ENCODE results near the gene FHIT. TPM values are rescaled to one million over a fixed set of nuclear protein-coding genes. Genes with fewer than 3 reads are reported as not detected.

FHIT gene
- total and polyA plus RNA-seq, 7 donors, result 0.98 to 10.4 (median 4.0) TPM

GRCh38 chr3:60269377-60269776 is 981.9 kb downstream of the FHIT start:
- TF ChIP-seq, protein P1, sequence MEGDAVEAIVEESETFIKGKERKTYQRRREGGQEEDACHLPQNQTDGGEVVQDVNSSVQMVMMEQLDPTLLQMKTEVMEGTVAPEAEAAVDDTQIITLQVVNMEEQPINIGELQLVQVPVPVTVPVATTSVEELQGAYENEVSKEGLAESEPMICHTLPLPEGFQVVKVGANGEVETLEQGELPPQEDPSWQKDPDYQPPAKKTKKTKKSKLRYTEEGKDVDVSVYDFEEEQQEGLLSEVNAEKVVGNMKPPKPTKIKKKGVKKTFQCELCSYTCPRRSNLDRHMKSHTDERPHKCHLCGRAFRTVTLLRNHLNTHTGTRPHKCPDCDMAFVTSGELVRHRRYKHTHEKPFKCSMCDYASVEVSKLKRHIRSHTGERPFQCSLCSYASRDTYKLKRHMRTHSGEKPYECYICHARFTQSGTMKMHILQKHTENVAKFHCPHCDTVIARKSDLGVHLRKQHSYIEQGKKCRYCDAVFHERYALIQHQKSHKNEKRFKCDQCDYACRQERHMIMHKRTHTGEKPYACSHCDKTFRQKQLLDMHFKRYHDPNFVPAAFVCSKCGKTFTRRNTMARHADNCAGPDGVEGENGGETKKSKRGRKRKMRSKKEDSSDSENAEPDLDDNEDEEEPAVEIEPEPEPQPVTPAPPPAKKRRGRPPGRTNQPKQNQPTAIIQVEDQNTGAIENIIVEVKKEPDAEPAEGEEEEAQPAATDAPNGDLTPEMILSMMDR (IDR thresholded peaks at IDR 0.05), result no peak
- DNase-seq (no peak), ATAC-seq (no peak)
- intact Hi-C loops (cut with DNase I), result no loop called here
- 93 to 94% (median 94%) methylated on average over 1 of the region's 1 CpG for WGBS, 3 donors
- no peak overlapping the region for H3K4me3 ChIP-seq
- no peaks in the 10 kb centered on the region for H3K27me3 ChIP-seq (ENCODE audit: insufficient read depth in 3 of 3, low read length in 2 of 3)
- H3K27ac ChIP-seq, result no peak overlapping the region
- H3K4me1 ChIP-seq, result no peaks in the 10 kb centered on the region
- H3K9me3 ChIP-seq, result no peaks in the 10 kb centered on the region
- H3K36me3 ChIP-seq (ENCODE audit: insufficient read depth in 1 of 2, low read depth in 1 of 2), result no peaks in the 10 kb centered on the region

GRCh38 chr3:60268123-60268522 is 983.1 kb downstream of the FHIT start:
- H3K27ac ChIP-seq, result no peak overlapping the region
- intact Hi-C loops (cut with DNase I), result no loop called here
- H3K4me1 ChIP-seq, result no peaks in the 10 kb centered on the region
- H3K36me3 ChIP-seq (ENCODE audit: insufficient read depth in 1 of 2, low read depth in 1 of 2), result no peaks in the 10 kb centered on the region
- TF ChIP-seq, protein P1 (IDR thresholded peaks at IDR 0.05), result no peak
- no peaks in the 10 kb centered on the region for H3K9me3 ChIP-seq
- WGBS, 3 donors, result 37 to 39% (median 38%) methylated on average over 2 of the region's 2 CpGs
- ATAC-seq, result no peak
- H3K27me3 ChIP-seq (ENCODE audit: insufficient read depth in 3 of 3, low read length in 2 of 3), result no peaks in the 10 kb centered on the region
- no peak overlapping the region for H3K4me3 ChIP-seq
- DNase-seq, result no peak

- H3K4me3 ChIP-seq, result no peak overlapping the region
- H3K27me3 ChIP-seq (ENCODE audit: insufficient read depth in 3 of 3, low read length in 2 of 3), result no peaks in the 10 kb centered on the region
- no peaks in the 10 kb centered on the region for H3K36me3 ChIP-seq (ENCODE audit: insufficient read depth in 1 of 2, low read depth in 1 of 2)
- ATAC-seq (no peak), DNase-seq (no peak)
- intact Hi-C loops (cut with DNase I), result no loop called here
- WGBS, 3 donors, result 92 to 97% (median 97%) methylated on average over 2 of the region's 2 CpGs
- TF ChIP-seq, protein P1 (IDR thresholded peaks at IDR 0.05), result no peak
- H3K4me1 ChIP-seq, result no peaks in the 10 kb centered on the region
- no peak overlapping the region for H3K27ac ChIP-seq
- H3K9me3 ChIP-seq, result no peaks in the 10 kb centered on the region
These were observed 984.8 kb downstream of the FHIT start for GRCh38 chr3:60266444-60266843.

GRCh38 chr3:60263191-60263590 is 988.1 kb downstream of the FHIT start:
- intact Hi-C loops (cut with DNase I), result no loop called here
- Histone ChIP-seq H3K27me3 (ENCODE audit: insufficient read depth in 3 of 3, low read length in 2 of 3) (no peaks in the 10 kb centered on the region), H3K4me1 (no peaks in the 10 kb centered on the region), H3K9me3 (no peaks in the 10 kb centered on the region), H3K36me3 (ENCODE audit: insufficient read depth in 1 of 2, low read depth in 1 of 2) (no peaks in the 10 kb centered on the region), H3K27ac (no peak overlapping the region), H3K4me3 (no peak overlapping the region)
- DNase-seq (no peak), ATAC-seq (no peak)
- TF ChIP-seq, protein P1 (IDR thresholded peaks at IDR 0.05), result no peak

DNA sequence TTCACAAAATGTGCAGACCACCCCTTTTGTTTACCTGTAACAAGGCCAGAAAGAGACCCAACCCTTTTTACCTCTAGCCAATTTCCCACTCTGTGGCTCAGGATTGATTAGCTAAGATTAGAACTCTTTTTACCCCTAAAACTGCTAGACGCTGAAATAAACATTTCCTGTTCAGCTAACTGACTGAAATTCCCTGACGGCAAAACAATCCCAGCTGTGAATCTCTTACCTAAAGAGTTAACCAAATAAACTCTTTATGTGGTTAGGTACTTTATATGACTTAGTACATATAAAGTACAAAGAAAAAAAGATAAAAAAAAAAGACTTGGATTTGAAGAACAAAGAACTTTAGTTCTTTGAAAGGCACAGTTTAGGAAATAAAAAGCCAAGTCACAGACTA is 988.7 kb downstream of the FHIT start:
- H3K27me3 ChIP-seq (ENCODE audit: insufficient read depth in 3 of 3, low read length in 2 of 3), result no peaks in the 10 kb centered on the region

More for the DNA sequence above, 988.7 kb downstream of the FHIT start:
- DNase-seq (no peak), ATAC-seq (no peak)
- 53 to 72% (median 71%) methylated on average over 2 of the region's 2 CpGs for WGBS, 3 donors
- Histone ChIP-seq H3K36me3 (ENCODE audit: insufficient read depth in 1 of 2, low read depth in 1 of 2) (no peaks in the 10 kb centered on the region), H3K9me3 (no peaks in the 10 kb centered on the region), H3K4me1 (no peaks in the 10 kb centered on the region), H3K27ac (no peak overlapping the region), H3K4me3 (no peak overlapping the region)
- intact Hi-C loops (cut with DNase I), result no loop called here
- TF ChIP-seq, protein P1 (IDR thresholded peaks at IDR 0.05), result no peak

Measured in psoas muscle (tissue), 8 donors.